Glomerular visceral epithelial cell (primary cell): ENCODE measurements around the gene ZNF778.

Source experiments
- DNase-seq: peaks from one replicate; pipeline ENCODE4 v3.0.0-alpha.2; 2016; ENCODE audit errors: extremely low spot score

The ZNF778 gene

DNA sequence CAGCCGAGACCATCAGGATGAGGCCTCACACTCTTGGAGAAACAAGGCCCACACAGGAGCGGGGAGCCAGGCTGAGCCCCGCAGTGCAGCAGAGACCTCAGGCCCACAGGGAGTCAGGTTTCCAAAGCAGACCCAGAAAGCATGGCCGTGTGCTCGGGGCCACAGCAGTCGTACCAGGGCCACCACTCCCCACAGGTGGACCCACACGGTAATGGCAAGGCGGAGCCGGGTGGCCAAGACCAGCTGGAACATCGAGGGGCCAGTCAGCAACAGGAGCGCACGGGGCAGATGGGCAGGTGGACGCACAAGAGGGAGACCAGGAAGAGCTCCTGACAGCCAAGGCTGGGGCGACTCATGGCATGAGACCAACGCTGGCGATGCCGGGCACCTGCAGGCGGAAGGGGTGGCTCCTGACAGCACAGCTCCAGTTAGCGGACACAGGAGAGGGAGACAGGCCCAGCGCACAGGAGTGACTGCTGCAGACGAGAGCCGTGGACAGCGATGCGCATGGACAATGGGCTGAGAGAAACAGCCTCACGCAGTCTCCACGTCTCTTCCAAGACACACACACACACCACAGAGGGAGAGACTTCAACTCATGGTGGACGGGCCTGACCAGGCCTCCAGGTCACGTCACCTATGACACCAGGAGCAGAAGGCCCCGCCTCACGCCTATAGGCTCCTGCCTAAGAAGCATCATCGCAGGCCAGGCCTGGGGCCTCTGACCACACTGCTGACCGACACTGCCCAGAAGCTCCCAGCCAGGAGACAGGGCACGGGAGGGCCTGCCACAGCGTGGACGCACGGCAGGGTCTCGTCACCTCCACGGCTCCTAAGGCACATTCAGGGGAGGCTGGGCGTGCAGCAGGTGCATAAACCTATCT, 58.6 kb downstream of the ZNF778 start:
- DNase-seq, result no peak

DNA sequence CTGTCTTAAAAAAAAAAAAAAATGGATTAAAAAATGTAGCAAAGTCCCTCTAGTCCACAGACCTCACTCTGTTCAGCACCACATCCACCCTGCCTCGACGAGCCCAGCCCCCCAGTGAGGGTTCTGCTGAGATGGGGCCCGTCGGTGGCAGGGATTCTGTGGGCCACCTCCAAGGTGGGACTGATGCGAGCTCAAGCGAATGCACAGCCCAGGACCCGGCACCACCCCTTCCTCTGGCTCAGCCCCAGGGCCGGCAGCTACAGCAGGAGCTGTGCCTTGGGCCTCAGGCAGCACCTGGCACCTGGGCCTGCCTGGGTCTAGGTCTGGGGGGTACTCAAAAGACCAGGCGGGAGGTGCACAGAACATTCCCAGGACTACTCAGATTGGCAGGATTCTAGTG, 59.5 kb downstream of the ZNF778 start:
- DNase-seq, result no peak

DNA sequence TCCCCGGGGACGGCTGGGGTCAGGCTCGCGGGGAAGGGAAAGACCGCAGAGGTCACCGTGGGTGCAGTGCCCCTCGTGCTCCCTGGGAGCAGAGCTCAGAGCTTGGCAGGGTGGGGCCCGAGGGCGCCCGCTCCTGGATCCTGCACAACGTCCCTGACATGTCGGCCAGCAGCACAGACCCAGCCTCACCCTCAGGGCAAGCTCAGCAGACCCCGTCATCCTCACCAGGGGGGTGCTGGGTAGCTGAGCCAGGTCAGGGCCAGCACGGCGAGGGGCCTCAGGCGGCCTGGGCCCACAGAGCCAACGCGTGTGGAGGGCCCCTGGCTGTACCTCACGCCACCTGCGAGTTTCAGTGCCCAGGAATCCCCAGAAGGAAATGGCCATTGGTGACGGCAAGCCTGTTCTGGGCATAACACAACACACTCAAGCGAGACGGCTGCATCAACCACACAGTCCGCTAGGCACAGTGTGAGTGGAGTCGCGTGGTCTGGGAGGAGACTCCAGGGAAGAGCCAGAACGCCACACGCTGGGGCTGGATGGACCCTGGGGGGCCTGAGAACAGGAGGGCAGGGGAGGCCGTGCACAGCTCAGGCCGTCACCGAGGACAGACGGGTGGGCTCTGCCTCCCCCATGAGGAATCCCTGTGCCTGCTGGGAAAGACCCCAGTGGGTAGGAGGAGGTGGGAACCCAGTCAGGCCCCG, 60.3 kb downstream of the ZNF778 start:
- DNase-seq, result no peak

DNA sequence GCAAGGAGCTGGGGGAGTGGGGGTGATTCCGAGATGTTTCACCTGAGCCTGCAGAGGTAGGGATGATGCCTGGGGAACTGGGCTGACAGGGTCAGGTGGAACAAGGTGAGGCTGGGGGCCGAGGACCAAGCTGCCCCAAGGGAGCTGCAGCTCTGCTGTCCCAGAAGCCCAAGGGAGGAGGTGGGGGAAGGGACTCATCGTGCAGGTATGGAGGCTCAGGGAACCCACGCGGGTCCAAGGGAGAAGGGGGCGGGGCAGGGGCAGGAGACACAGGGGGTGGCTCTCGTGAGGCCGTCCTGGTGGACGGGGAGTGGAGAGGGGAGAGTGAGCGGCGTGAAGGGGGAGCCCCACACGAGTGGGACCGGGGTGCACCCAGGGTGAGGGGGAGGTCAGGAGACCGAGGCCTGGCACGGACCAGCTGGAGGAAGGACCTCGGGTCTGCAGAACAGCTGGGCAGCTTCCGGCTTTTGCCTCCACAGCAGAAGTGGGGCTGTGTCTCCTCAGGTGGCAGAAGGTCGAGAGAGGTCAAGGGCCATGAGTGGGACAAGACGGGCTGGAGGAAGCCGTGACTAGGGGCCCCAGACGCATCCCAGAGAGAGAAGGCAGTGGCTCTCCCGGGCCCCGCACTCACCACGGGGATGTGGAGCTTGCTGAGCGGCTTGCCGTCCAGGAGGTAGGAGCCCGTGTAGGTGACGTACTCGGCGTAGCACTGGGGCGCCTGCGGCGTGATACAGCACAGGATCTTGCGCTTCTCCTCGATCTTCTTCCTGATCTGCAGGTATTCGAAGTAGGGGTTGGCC, 61.1 kb downstream of the ZNF778 start:
- DNase-seq, result no peak

DNA sequence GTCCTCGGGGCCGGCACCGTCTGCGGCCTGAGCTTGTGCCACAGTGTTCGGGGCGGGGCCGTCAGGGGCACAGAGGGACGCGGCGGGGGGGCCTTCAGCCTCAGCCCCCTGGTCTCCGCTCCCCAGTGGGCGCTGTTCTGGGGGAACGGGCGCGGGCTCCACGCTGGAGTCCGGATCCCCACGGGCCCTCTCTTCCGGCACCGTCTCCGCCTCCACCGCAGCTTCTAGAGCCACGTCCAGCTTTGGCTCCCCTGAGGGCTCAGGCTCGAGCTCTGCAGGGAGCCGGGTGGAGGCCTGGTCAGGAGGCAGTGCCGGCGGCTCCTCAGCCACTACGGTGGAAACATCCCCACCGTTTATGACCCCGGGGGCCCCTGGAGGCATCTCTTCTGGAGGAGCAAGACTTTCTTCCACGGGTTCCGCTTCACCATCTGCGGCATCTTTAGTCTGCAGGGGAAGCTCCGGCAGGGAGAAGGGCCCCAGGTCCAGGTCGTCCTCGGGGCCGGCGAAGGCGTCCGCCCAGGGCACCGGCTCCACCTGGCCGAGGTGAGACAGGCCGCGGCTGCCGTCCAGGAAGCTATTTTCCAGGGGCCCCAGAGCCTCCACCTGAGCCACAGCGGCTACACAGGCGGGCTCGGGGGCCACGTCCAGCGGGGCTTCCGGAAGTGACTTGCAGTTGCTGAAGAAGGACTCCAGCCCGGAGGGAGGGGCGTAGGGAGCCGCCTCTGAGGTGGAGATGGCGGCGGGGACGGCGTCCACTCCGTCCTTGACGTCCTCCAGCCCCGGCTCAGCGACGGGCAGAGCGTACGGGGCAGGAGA, 62.4 kb downstream of the ZNF778 start:
- no peak for DNase-seq

DNA sequence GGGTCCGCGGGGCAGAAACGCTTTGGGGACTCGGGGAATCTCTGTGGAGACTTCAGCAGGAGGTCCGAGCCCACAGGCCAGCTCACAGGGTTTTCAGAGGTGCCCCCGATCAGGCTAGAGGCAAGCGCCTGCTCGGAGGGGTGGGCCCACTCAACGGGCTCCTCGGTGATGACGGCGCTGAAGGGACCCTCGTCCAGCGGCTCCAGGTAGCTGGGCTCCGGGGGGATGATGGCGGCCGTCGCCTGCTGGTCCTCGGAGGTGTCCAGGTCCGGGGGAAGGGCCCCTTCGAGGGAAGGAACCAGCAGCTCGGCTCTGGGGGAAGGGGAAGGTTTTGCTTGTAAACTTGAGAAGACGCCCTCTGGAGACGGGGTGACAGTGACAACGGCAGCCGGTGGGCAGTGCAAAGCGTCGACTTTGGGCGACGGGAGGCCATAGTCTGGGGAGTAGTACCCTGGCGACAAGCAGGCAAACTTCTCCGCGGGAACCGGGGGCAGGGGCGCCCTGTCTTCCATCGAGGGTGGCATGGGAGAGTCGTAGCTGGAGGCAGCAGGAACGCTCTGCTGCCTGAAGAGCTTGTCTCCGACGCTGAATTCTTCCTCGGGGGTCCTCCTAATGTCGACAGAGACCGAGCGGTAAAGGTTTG, 63.2 kb downstream of the ZNF778 start:
- DNase-seq, result no peak

DNA sequence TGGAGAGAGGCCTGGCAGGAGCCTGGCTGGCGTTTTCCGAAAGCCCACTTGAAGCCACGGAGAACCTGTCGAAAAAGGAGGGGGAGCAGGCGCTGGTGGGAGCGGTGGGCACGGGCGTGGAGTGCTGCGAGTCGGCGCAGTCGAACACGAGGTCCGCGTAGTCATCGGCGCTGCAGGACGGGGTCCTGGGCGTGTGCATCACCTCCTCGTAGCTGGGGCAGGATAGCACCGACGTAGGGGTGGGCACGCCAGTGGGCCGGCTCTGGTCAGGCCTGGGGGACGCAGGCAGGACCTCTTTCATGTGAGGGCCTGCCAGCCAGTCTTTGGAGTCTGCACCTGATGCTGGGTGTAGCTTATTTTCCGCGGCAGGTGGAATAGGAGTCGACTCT, 63.7 kb downstream of the ZNF778 start:
- no peak for DNase-seq

DNA sequence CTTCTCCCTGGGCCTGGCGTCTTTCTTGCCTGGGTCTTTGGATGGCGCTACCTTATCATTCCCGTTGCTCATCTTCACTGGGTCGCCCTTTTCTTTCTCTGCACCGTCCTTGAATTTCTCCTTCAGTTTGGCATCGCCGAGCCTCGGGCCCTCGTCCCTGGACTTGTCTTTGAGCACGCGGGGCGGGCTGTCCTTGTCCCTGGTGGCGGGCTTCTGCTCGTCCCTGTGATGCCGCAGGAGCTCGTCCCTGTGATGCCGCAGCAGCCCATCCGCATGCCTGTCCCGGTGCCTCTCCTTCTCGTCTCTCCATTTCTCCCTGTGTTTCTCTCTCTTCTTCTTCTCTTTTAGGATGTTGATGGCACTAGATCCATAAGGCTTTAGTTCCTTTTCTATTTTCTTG, 64.3 kb downstream of the ZNF778 start:
- DNase-seq, result no peak

DNA sequence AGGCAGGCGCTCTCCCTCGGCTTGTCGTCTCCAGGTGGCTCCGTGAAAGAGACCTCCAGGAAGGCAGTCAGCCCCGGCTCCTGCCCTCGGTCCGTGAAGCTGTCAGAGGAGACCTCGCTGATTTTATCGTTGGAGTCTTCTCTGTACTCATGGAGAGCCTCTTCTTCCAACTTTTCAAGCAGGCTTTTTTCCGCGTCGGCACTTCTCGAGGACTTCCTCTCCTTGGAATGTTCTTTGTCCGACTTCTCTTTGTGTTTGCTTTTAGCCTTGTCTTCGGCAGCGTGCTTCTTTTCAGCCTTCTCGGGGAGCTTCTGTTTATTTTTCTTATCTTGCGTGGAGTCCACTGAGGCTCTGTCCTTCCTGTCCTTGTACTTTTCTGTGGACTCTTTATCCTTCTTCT, 65.0 kb downstream of the ZNF778 start:
- no peak for DNase-seq

DNA sequence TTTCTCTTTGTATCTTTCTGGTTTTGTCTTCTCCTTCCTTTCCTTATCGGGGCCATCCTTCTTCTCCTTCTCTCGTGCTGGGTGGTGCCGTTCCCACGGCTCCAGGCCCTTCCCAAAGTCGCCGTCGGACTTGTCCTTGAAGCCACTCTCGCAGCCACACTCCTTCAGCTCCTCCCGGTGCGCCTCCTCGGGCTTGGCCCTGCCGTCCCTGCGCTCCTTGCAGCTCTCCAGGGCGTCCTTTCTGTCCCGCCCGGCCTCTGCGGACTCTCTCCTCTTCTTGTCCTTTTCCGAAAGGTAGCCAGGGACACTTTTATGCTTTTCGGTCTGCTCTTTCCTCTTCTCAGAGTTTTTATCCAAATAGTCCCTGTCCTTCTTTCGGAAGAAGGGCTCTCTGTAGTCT, 65.9 kb downstream of the ZNF778 start:
- DNase-seq, result no peak

DNA sequence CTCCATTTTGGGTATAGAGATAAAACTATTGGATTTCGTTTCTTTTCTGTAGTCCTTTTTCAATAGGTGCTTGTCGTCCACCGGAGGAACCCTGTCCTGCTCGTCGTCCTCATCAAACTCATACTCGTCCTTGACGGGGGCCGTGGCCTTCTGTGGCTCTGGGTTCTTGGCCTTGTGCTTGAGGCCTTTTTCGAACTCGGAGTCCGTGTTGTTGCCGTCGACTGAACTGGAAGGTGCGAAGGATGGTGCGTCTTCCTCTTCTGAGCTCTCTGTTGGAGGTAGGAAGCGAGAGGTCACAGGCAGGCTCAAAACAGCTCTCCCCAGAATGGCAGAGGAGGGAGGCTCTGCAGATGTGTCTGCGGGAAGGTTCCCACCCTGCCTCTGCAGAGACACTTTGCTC, 67.9 kb downstream of the ZNF778 start:
- DNase-seq, result no peak

DNA sequence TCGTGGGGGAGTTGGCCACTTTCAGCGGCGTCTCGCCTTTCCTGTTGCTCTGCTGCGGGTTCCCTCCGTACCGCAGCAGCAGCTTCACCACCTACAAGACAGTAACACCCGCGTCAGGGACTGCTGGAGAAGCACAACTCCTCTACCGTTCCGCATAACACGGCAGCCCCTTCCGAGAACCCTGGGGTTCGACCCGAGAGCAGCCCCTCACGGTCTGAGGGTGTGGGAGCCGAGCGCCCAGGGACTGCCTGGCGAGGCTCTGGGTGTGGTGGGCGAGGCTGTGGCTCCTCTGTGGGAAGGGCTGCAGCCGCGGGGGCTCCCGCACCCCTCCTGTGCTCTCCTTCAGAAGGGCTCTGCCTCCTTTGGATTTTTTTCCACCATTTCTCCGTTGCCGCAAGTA, 68.6 kb downstream of the ZNF778 start:
- no peak for DNase-seq
